ENCODE results near the gene BCL7A.
A peak's percentile ranks its signal among the peaks of the same experiment; 100 is the strongest.

BCL7A gene

GRCh38 chr12:122079532-122080081 lies 57.9 kb downstream of the BCL7A start:
- no peak for TF ChIP-seq CTCF (conservative IDR thresholded peaks at IDR 0.05)
- peak overlapping the region; percentile 94 for H3K27ac ChIP-seq

GRCh38 chr12:122080149-122081082 lies 58.7 kb downstream of the BCL7A start:
- H3K27ac ChIP-seq, result peak overlapping the region; percentile 94
- TF ChIP-seq CTCF (conservative IDR thresholded peaks at IDR 0.05), result no peak

GRCh38 chr12:122081083-122081696 lies 59.5 kb downstream of the BCL7A start:
- H3K27ac ChIP-seq, result peak overlapping the region; percentile 94
- no peak for TF ChIP-seq CTCF (conservative IDR thresholded peaks at IDR 0.05)

GRCh38 chr12:122081697-122082221 lies 60.1 kb downstream of the BCL7A start:
- no peak for TF ChIP-seq CTCF (conservative IDR thresholded peaks at IDR 0.05)
- H3K27ac ChIP-seq, result peak overlapping the region; percentile 94

- H3K27ac ChIP-seq, result peak overlapping the region; percentile 94
- TF ChIP-seq CTCF (conservative IDR thresholded peaks at IDR 0.05), result no peak
These were observed 61.1 kb downstream of the BCL7A start for GRCh38 chr12:122082621-122083356.

- no peak for TF ChIP-seq CTCF (conservative IDR thresholded peaks at IDR 0.05)
- no peak overlapping the region for H3K27ac ChIP-seq
These were observed 63.2 kb downstream of the BCL7A start for GRCh38 chr12:122084857-122085405.

Measured in VCaP (cell line).